Lower leg skin (tissue), 3 donors: Measurements from ENCODE around the gene CD63.

Experiments
- CTCF ChIP-seq, 3 donors: fragments of 450-650 bp; IDR thresholded peaks; one replicate each; pipeline ENCODE4 v1.5.1; 2016; ENCODE audit warnings: antibody characterized with exemption in 3 of 3, mild to moderate bottlenecking in 3 of 3, moderate library complexity in 2 of 3
- POLR2A ChIP-seq, 2 donors: fragments of 450-650 bp; IDR thresholded peaks; one replicate each; pipeline ENCODE4 v1.6.1; 2016 to 2017; ENCODE audit warnings: antibody characterized with exemption in 2 of 2, mild to moderate bottlenecking in 1 of 2, moderate library complexity in 1 of 2

GRCh38 chr12:55696796-55697462 lies 31.9 kb downstream of the CD63 start:
- TF ChIP-seq POLR2A (IDR thresholded peaks at IDR 0.05) (no peak), CTCF (IDR thresholded peaks at IDR 0.05) (no peak)
